HEK293 (cell line): ENCODE measurements around the gene TERC.

Experiments
- CTCF ChIA-PET: fragments of 350-600 bp; formaldehyde crosslinking; extraction: SDS; loops from one replicate; lab custom pipeline; 2021; ENCODE audit warnings: antibody characterized with exemption; lab: Yijun Ruan, JAX
- POLR2A ChIA-PET: fragments of 300-600 bp; formaldehyde crosslinking; extraction: SDS; loops from one replicate; lab custom pipeline; 2020; ENCODE audit warnings: antibody characterized with exemption, inconsistent platforms; lab: Yijun Ruan, JAX
- H3K27ac ChIP-seq: fragments of 200-500 bp; sonication (Bioruptor generic); 2 replicates; pipeline ENCODE4 v1.5.1; 2014; ENCODE audit warnings: low read depth, low read length, control low read depth, inconsistent platforms; ENCODE audit errors: extremely low read depth
- H3K36me3 ChIP-seq, 2 experiments: fragments of 200-500 bp in 1 of 2; sonication (Bioruptor generic) in 1 of 2; 1 replicate in 1 of 2; 2 replicates in 1 of 2; pipeline ENCODE4 v1.5.1; 2014 to 2017; ENCODE audit warnings: inconsistent platforms in 2 of 2, low read length in 2 of 2; ENCODE audit not compliant: control insufficient read depth in 2 of 2, insufficient read depth in 1 of 2
- H3K4me1 ChIP-seq: fragments of 200-500 bp; sonication (Bioruptor generic); 2 replicates; pipeline ENCODE4 v1.5.1; 2014; ENCODE audit warnings: mild to moderate bottlenecking, low read length, inconsistent platforms; ENCODE audit not compliant: control insufficient read depth, insufficient read depth
- H3K4me3 ChIP-seq: 2 replicates; pipeline ENCODE4 v1.5.1; 2011; ENCODE audit warnings: low read depth, mild to moderate bottlenecking, control low read depth, low read length, moderate library complexity
- H3K9me3 ChIP-seq: fragments of 200-500 bp; sonication (Bioruptor generic); 2 replicates; pipeline ENCODE4 v1.5.1; 2014; ENCODE audit warnings: low read depth, low read length, inconsistent platforms; ENCODE audit not compliant: control insufficient read depth, insufficient read depth
- REST ChIP-seq: fragments of 450-650 bp; formaldehyde crosslinking; IDR thresholded peaks from 2 replicates; pipeline ENCODE4 v1.5.1; 2016; ENCODE audit warnings: missing biosample characterization, missing genetic modification characterization
- SCRT2 ChIP-seq: fragments of 450-650 bp; formaldehyde crosslinking; IDR thresholded peaks from 2 replicates; pipeline ENCODE4 v1.5.1; 2016; ENCODE audit warnings: missing biosample characterization, missing genetic modification characterization
- SP3 ChIP-seq: fragments of 450-650 bp; formaldehyde crosslinking; IDR thresholded peaks from 2 replicates; pipeline ENCODE4 v1.5.1; 2016; ENCODE audit warnings: missing biosample characterization, missing genetic modification characterization
- TSHZ1 ChIP-seq: fragments of 450-650 bp; formaldehyde crosslinking; IDR thresholded peaks from 2 replicates; pipeline ENCODE4 v1.5.1; 2016; ENCODE audit warnings: missing biosample characterization, missing genetic modification characterization, borderline replicate concordance
- YY1 ChIP-seq: fragments of 450-650 bp; formaldehyde crosslinking; IDR thresholded peaks from 2 replicates; pipeline ENCODE4 v1.5.1; 2018; ENCODE audit warnings: missing biosample characterization, missing genetic modification characterization
- ZBTB17 ChIP-seq: fragments of 450-650 bp; formaldehyde crosslinking; IDR thresholded peaks from 2 replicates; pipeline ENCODE4 v1.5.1; 2016; ENCODE audit warnings: missing biosample characterization, missing genetic modification characterization
- ZIC2 ChIP-seq: fragments of 450-650 bp; formaldehyde crosslinking; IDR thresholded peaks from 2 replicates; pipeline ENCODE4 v1.5.1; 2016; ENCODE audit warnings: missing biosample characterization, missing genetic modification characterization
- ZNF10 ChIP-seq: fragments of 450-650 bp; formaldehyde crosslinking; IDR thresholded peaks from 2 replicates; pipeline ENCODE4 v1.5.1; 2017; ENCODE audit warnings: missing biosample characterization, missing genetic modification characterization
- ZNF18 ChIP-seq: fragments of 450-650 bp; formaldehyde crosslinking; IDR thresholded peaks from 2 replicates; pipeline ENCODE4 v1.5.1; 2016; ENCODE audit warnings: missing biosample characterization, missing genetic modification characterization
- ZNF292 ChIP-seq: fragments of 450-650 bp; formaldehyde crosslinking; IDR thresholded peaks from 2 replicates; pipeline ENCODE4 v1.5.1; 2016; ENCODE audit warnings: low read depth, missing biosample characterization, missing genetic modification characterization, borderline replicate concordance
- ZNF391 ChIP-seq: fragments of 450-650 bp; formaldehyde crosslinking; IDR thresholded peaks from 2 replicates; pipeline ENCODE4 v1.5.1; 2016; ENCODE audit warnings: low read depth, missing biosample characterization, missing genetic modification characterization, borderline replicate concordance
- ZNF449 ChIP-seq: fragments of 450-650 bp; formaldehyde crosslinking; IDR thresholded peaks from 2 replicates; pipeline ENCODE4 v1.5.1; 2017; ENCODE audit warnings: missing biosample characterization, mild to moderate bottlenecking, missing genetic modification characterization, moderate library complexity
- ZSCAN30 ChIP-seq: fragments of 450-650 bp; IDR thresholded peaks from 2 replicates; pipeline ENCODE4 v1.5.1; 2018; ENCODE audit warnings: missing biosample characterization, mild to moderate bottlenecking, missing genetic modification characterization, moderate library complexity
- ZXDB ChIP-seq: fragments of 450-650 bp; formaldehyde crosslinking; IDR thresholded peaks from 2 replicates; pipeline ENCODE4 v1.5.1; 2016; ENCODE audit warnings: missing biosample characterization, missing genetic modification characterization

TERC gene

GRCh38 chr3:169744366-169745054 is 20.4 kb downstream of the TERC start (continued):
- TF ChIP-seq ZNF449 (tag by site-specific recombination) (no peak), YY1 (tag by site-specific recombination) (no peak), SCRT2 (tag by site-specific recombination) (0 out of 2 replicates have a peak, but pooled peaks have one; percentile 26), SP3 (tag by site-specific recombination) (no peak), ZBTB17 (tag by site-specific recombination) (0 out of 2 replicates have a peak, but pooled peaks have one; percentile 45), ZSCAN30 (tag by site-specific recombination) (0 out of 2 replicates have a peak, but pooled peaks have one; percentile 52)
- TF ChIP-seq, all 188 proteins: peak for 6

GRCh38 chr3:169739067-169739466 is 25.8 kb downstream of the TERC start:
- H3K4me1 ChIP-seq = no peaks in the 10 kb centered on the region
- ChIA-PET CTCF (no interaction called here), POLR2A (no interaction called here)
- TF ChIP-seq TSHZ1 = no peak
- no peak for TF ChIP-seq REST (tag by site-specific recombination)
- TF ChIP-seq ZXDB (tag by site-specific recombination) = no peak
- no peak for TF ChIP-seq ZNF18 (tag by site-specific recombination)
- no peak for TF ChIP-seq ZNF10
- TF ChIP-seq ZNF292 = no peak
- TF ChIP-seq ZNF391 (tag by site-specific recombination) = no peak
- no peak for TF ChIP-seq ZIC2 (tag by site-specific recombination)
- H3K36me3 ChIP-seq = no peaks in the 10 kb centered on the region
- H3K4me3 ChIP-seq = no peak overlapping the region
- no peak overlapping the region for H3K27ac ChIP-seq
- H3K9me3 ChIP-seq = no peaks in the 10 kb centered on the region
